Lower leg skin (tissue), 4 donors: ENCODE data around the gene APOL3. TPM values are rescaled to one million over a fixed set of nuclear protein-coding genes. Genes with fewer than 3 reads are reported as not detected.
"Not testable (repeated sequence)": the region's sequence is repeated elsewhere in the genome, so short reads cannot be mapped to it uniquely, and the experiment has no call there.

Source experiments
- DNase-seq, 2 donors: peaks; one replicate each; pipeline ENCODE4 v3.0.0-alpha.2; 2019; ENCODE audit warnings: low spot score in 2 of 2
- H3K4me3 ChIP-seq: fragments of 200-600 bp; sonication (generic); 2 replicates; pipeline ENCODE4 v1.5.1; 2017; ENCODE audit warnings: mild to moderate bottlenecking, low read depth; ENCODE audit not compliant: poor library complexity, severe bottlenecking
- POLR2A ChIP-seq, 2 donors: fragments of 450-650 bp; IDR thresholded peaks; one replicate each; pipeline ENCODE4 v1.6.1; 2016 to 2017; ENCODE audit warnings: antibody characterized with exemption in 2 of 2, mild to moderate bottlenecking in 1 of 2, moderate library complexity in 1 of 2
- WGBS, 2 donors: methylation state at CpG; one replicate each; pipeline ENCODE4 v1.1.5; 2018; 5-methylcytosine and 5-hydroxymethylcytosine counted together
- intact Hi-C: fragments of 100-400 bp; cut with DNase I; formaldehyde crosslinking; loops from one replicate; pipeline ENCODE4 v1.15.0; 2023; ENCODE audit warnings: low total_unique reads
- total RNA-seq, 4 donors: library from RNA; depleted of rRNA; stranded (reverse); fragments of >200 nt; gene quantifications; one replicate each; pipeline ENCODE4 v1.1.0, GENCODE V29; 2016
- TF ChIP-seq, protein P1 (sequence below), 3 donors: fragments of 450-650 bp; IDR thresholded peaks; one replicate each; pipeline ENCODE4 v1.5.1; 2016; ENCODE audit warnings: antibody characterized with exemption in 3 of 3, mild to moderate bottlenecking in 3 of 3, moderate library complexity in 2 of 3

Gene APOL3
- total RNA-seq, 4 donors from 2014 or later: 29.5 to 55.9 (median 39.6) TPM

DNA sequence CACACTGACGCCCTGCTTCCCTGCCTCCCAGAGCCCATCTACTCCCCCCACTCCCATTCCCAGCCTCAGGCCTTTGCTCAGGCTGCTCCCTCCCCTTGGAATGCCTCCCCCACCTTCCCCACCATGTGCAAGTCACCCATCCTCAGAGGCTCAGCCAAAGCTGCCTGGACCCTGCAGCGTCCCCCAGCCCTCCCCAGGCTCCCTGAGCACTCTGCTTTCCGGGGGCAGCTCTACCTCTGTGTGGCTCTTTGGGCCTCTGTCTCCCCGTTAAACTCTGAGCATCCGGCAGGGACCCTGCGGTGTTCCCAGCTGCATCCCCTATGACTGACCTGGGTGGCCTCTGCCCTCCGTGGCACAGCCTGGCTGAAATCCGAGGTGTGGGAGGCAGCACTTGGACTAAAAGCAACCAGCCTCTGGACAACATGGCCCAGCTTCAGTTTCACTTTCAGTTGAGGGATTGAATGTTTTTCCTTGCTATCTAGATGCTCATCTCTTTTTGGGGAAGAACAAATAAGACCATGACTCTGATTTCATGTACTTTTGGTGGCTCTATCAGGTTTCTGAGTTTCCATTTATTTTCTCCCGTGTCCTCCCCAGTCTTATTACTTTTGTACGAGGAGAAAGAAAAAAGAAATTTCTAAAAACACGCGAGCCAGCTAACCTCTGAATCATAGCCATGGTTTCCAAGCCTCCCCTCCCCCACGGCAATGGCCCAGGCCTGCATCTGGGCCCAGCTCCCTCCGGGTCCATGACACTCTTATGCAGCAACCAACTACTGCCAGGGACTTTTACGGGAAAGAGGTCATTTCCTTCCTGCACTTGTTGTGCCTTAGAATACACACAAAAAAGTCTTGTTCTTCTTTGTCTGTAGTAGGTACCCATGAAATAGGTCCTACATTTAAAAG lies 3.8 kb downstream of the APOL3 start:
- H3K4me3 ChIP-seq: peak overlapping the region; percentile 21
- DNase-seq: peak; percentile 84 to 96
- intact Hi-C loops: no loop called here
- 11 to 25% methylated on average over 12 to 15 of the region's 15 CpGs for WGBS, 2 donors
- TF ChIP-seq POLR2A (IDR thresholded peaks at IDR 0.05): no peak
- TF ChIP-seq, protein P1, sequence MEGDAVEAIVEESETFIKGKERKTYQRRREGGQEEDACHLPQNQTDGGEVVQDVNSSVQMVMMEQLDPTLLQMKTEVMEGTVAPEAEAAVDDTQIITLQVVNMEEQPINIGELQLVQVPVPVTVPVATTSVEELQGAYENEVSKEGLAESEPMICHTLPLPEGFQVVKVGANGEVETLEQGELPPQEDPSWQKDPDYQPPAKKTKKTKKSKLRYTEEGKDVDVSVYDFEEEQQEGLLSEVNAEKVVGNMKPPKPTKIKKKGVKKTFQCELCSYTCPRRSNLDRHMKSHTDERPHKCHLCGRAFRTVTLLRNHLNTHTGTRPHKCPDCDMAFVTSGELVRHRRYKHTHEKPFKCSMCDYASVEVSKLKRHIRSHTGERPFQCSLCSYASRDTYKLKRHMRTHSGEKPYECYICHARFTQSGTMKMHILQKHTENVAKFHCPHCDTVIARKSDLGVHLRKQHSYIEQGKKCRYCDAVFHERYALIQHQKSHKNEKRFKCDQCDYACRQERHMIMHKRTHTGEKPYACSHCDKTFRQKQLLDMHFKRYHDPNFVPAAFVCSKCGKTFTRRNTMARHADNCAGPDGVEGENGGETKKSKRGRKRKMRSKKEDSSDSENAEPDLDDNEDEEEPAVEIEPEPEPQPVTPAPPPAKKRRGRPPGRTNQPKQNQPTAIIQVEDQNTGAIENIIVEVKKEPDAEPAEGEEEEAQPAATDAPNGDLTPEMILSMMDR (IDR thresholded peaks at IDR 0.05): no peak

DNA sequence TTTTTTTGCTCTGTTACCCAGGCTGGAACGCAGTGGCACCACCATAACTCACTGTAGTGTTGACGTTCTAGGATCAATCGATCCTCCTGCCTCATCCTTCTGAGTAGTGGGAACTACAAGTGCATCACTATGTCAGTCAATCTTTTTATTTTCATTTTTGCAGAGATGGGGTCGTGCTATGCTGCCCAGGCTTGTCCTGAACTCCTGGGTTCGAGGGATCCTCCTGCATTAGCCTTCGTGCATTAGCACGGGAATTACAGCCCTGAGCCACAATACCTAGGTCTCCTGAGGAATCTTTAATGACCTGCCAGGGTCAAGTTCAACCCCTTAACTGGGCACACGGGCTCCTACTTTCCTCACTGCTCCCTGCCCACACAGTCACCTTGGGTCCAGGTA lies 4.4 kb downstream of the APOL3 start:
- DNase-seq: peak in 1 of 2 donors; percentile 52
- WGBS, 2 donors: 56 to 67% methylated on average over 8 of the region's 8 CpGs
- no peak overlapping the region for H3K4me3 ChIP-seq
- no peak for TF ChIP-seq POLR2A (IDR thresholded peaks at IDR 0.05)
- TF ChIP-seq, protein P1 (IDR thresholded peaks at IDR 0.05): no peak
- intact Hi-C loops: no loop called here

DNA sequence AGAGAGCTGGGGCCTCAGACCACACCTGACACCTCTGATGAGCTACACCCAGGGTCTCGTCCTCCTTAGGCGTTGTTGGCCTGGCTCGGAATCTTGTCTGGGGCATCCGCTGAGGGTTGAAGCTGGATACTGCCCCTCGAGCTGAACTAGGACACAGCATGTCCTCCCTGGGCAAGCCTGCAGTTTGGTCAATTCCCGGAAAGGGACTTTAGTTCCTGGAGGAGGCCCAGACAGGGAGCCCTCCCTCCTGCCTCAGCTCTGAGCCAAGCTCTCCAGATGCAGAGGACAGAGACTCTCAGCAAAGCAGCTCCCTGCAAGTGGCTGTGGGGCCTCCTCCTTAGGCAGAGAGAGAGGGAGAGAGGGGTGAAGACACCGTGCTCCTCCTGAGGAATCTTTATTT lies 4.9 kb downstream of the APOL3 start:
- DNase-seq: peak; percentile 72 to 93
- TF ChIP-seq, protein P1 (IDR thresholded peaks at IDR 0.05): no peak
- TF ChIP-seq POLR2A (IDR thresholded peaks at IDR 0.05): no peak
- H3K4me3 ChIP-seq: no peak overlapping the region
- 57 to 76% methylated on average over 7 of the region's 7 CpGs for WGBS, 2 donors
- intact Hi-C loops: no loop called here

DNA sequence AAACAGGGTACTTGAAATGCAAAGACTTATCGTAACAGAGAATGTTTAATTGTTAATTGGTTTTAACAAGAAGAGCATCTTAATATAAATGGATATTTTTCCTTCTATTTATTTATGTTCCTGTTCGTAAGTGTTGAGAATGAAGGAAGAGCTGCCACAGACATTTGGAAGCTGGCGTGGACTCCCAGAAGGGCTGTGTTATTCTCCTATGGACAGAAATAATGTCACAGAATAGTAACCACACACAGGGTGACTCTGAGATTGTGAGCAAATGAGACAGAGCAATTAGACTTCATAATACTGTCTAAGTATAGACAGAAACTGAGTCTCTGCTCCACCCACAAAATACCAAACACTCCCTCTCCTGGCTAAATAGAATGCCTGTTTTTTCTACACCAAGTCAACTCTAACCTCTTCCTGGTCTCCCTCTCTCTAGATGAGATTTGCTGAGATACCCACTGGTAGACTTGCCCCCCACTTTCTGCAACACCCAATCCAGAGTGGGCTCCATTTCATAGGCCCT lies 6.1 kb downstream of the APOL3 start:
- WGBS, 2 donors: 94% methylated on average over 3 of the region's 3 CpGs
- no peak overlapping the region for H3K4me3 ChIP-seq
- no peak for DNase-seq
- intact Hi-C loops: no loop called here
- TF ChIP-seq, protein P1 (IDR thresholded peaks at IDR 0.05): no peak
- no peak for TF ChIP-seq POLR2A (IDR thresholded peaks at IDR 0.05)

DNA sequence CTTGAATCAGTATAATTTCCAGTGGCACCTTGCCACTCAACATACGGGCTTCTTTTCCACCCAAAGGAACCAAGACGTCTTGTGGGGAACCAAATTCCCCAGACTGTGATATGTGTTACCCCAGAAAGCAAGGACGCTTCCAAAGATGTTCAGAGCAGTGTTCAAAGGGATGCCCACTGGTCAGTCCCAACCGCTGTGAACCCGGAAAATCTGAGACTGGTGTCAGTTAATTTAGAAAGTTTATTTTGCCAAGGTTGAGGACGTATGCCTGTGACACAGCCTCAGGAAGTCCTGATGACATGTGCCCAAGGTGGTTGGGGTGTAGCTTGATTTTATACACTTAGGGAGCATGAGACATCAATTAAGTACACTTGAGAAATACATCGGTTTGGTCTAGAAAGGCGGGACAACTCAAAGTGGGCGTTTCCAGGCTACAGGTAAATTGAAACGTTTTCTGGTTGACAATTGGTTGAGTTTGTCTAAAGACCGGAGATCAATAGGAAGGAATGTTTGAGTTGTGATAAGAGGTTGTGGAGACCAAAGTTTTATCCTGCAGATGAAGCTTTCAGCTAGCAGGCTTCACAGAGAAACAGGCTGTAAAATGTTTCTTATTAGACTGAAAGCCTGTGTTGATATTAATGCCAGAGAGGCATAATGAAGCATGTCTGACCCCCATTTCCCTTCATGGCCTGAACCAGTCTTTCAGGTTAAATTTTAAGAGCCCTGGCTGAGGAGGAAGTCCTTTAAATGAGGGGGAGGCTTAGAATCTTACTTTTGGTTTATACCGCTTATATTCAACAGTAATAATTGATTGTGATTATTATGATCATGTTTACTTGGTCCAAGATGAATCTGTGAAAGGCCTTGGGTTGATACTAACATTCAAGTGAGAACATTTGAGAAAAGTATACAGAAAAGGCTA lies 6.8 kb downstream of the APOL3 start:
- TF ChIP-seq, protein P1 (IDR thresholded peaks at IDR 0.05): no peak
- TF ChIP-seq POLR2A (IDR thresholded peaks at IDR 0.05): no peak
- intact Hi-C loops: no loop called here
- DNase-seq: peak in 1 of 2 donors; percentile 40
- no peak overlapping the region for H3K4me3 ChIP-seq
- 81 to 82% methylated on average over 12 of the region's 12 CpGs for WGBS, 2 donors

DNA sequence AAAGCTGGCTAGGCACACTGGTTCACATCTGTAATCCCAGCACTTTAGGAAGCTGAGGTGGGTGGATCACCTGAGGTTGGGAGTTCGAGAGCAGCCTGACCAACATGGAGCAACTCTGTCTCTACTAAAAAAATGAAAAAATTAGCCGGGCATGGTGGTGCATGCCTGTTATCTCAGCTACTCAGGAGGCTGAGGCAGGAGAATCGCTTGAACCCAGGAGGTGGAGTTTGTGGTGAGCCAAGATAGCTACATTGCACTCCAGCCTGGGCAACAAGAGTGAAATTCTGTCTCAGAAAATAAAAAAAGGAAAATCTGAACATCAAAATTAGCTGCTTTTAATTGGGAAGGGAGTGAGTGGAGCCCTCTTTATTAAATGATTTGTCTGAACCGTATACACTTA lies 7.7 kb downstream of the APOL3 start:
- DNase-seq: peak in 1 of 2 donors; percentile 46
- WGBS, 2 donors: 92 to 95% methylated on average over 4 of the region's 4 CpGs
- H3K4me3 ChIP-seq, intact Hi-C loops: not testable (repeated sequence)
